BE2C (cell line): Measurements from ENCODE around the gene WDR12. TPM values are rescaled to one million over a fixed set of nuclear protein-coding genes. Genes with fewer than 3 reads are reported as not detected.
"Not testable (repeated sequence)": the region's sequence is repeated elsewhere in the genome, so short reads cannot be mapped to it uniquely, and the experiment has no call there.

ENCODE experiments used
- DNase-seq: peaks from one replicate; pipeline ENCODE4 v3.0.0-alpha.2; 2020
- H3K27me3 ChIP-seq: fragments of 250-450 bp; sonication (Bioruptor Pico); 2 replicates; pipeline ENCODE4 v1.5.1; 2020; ENCODE audit warnings: mild to moderate bottlenecking
- H3K36me3 ChIP-seq: fragments of 250-450 bp; sonication (Bioruptor Pico); 2 replicates; pipeline ENCODE4 v1.5.1; 2020; ENCODE audit warnings: mild to moderate bottlenecking
- H3K4me1 ChIP-seq: fragments of 250-450 bp; sonication (Bioruptor Pico); 2 replicates; pipeline ENCODE4 v1.5.1; 2020
- H3K4me3 ChIP-seq: 2 replicates; pipeline ENCODE4 v1.5.1; 2011; ENCODE audit warnings: low read depth, low read length
- H3K9me3 ChIP-seq: fragments of 250-450 bp; sonication (Bioruptor Pico); 2 replicates; pipeline ENCODE4 v1.5.1; 2020
- CTCF ChIP-seq: IDR thresholded peaks from 2 replicates; pipeline ENCODE4 v1.5.1; 2012; ENCODE audit warnings: mild to moderate bottlenecking, low read depth, low read length
- polyA plus RNA-seq: library from polyadenylated mRNA; unstranded; fragments of >200 nt; gene quantifications from one replicate; pipeline ENCODE4 v1.2.1, GENCODE V29; 2012; ENCODE audit warnings: low read depth, missing spikeins; ENCODE audit not compliant: insufficient read length, insufficient read depth

The WDR12 gene
- 90.7 TPM for polyA plus RNA-seq

GRCh38 chr2:202911512-202912341 is at the start of gene WDR12, which contains the start of gene CARF:
Gene WDR12 (minus strand): TSS chr2:202911673. CDS start chr2:202911476, 197 bp downstream.
Gene CARF (plus strand): TSS chr2:202912275. CDS start chr2:202941903, 29,628 bp downstream.
- peaks cover 20% of the 10 kb centered on the region for H3K36me3 ChIP-seq
- peak within 1 kb of the TSS; percentile 88 for H3K4me3 ChIP-seq
- no peaks in the 10 kb centered on the region for H3K9me3 ChIP-seq
- H3K27me3 ChIP-seq, result no peaks in the 10 kb centered on the region
- no peak for TF ChIP-seq CTCF
- DNase-seq, result peak; percentile 95
- no peaks in the 10 kb centered on the region for H3K4me1 ChIP-seq

- Histone ChIP-seq H3K4me3 (no peak overlapping the region), H3K36me3 (no peaks in the 10 kb centered on the region), H3K4me1 (no peaks in the 10 kb centered on the region), H3K27me3 (no peaks in the 10 kb centered on the region), H3K9me3 (no peaks in the 10 kb centered on the region)
- no peak for TF ChIP-seq CTCF
- no peak for DNase-seq
These were observed 49.1 kb upstream of the WDR12 start for GRCh38 chr2:202960524-202960923.

- no peaks in the 10 kb centered on the region for H3K36me3 ChIP-seq
- no peaks in the 10 kb centered on the region for H3K9me3 ChIP-seq
- no peak for DNase-seq
- no peak overlapping the region for H3K4me3 ChIP-seq
- no peaks in the 10 kb centered on the region for H3K4me1 ChIP-seq
- no peak for TF ChIP-seq CTCF
- H3K27me3 ChIP-seq, result no peaks in the 10 kb centered on the region
These were observed 39.1 kb upstream of the WDR12 start for GRCh38 chr2:202950592-202950991.

- H3K27me3 ChIP-seq, H3K9me3 ChIP-seq, H3K36me3 ChIP-seq, DNase-seq, H3K4me1 ChIP-seq, H3K4me3 ChIP-seq: not testable (repeated sequence)
These were observed 37.9 kb upstream of the WDR12 start for GRCh38 chr2:202949333-202949732.

DNA sequence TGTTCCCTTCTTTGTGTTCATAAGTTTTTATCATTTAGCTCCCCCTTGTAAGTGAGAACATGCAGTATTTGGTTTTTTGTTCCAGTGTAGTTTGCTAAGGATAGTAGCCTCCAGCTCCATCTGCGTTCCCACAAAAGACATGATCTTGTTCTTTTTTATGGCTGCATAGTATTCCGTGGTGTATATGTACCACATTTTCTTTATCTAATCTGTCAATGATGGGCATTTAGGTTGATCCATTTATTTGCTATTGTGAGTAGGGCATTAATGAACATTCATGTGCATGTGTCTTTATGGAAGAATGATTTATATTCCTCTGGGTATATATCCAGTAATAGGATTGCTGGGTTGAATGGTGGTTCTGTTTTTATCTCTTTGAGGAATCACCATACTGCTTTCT is 34.0 kb upstream of the WDR12 start:
- H3K4me1 ChIP-seq, result no peaks in the 10 kb centered on the region
- H3K27me3 ChIP-seq, result no peaks in the 10 kb centered on the region

DNA sequence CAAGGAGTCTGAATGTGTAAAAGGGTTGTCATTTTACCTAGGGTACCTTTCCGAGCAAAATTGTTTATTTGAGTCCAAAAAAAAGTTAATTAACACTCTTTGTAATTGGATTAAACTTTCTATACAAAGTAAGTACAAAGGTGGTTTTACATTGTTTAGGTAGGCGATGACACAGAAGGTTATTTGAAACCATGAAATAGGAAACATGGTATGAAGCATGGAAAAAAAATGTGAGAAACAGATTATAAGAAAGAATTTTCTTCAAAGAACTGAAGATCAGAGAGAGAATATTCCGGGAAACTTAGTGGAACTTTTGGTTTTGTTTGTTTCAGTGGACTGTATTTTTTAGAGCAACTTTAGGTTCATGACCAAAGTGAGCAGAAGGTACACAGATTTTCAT is 33.3 kb upstream of the WDR12 start:
- TF ChIP-seq CTCF, result no peak
- H3K4me1 ChIP-seq, result no peaks in the 10 kb centered on the region
- H3K4me3 ChIP-seq, result no peak overlapping the region
- H3K36me3 ChIP-seq, result no peaks in the 10 kb centered on the region
- H3K27me3 ChIP-seq, result no peaks in the 10 kb centered on the region
- no peak for DNase-seq
- H3K9me3 ChIP-seq, result no peaks in the 10 kb centered on the region

More for the DNA sequence above, 34.0 kb upstream of the WDR12 start:
- DNase-seq, result no peak
- H3K36me3 ChIP-seq, result no peaks in the 10 kb centered on the region
- TF ChIP-seq CTCF, result no peak
- H3K9me3 ChIP-seq, result no peaks in the 10 kb centered on the region
- no peak overlapping the region for H3K4me3 ChIP-seq
